Natural killer cell treated with Interleukin-12 subunit alpha and Interleukin-12 subunit beta and Interleukin-15 and Interleukin-18, amount 100 ng/mL, for 72 hours (primary cell): Measurements from ENCODE around the gene FCRLA. TPM values are rescaled to one million over a fixed set of nuclear protein-coding genes. Genes with fewer than 3 reads are reported as not detected.
A peak's percentile ranks its signal among the peaks of the same experiment; 100 is the strongest.
"Not testable (repeated sequence)": the region's sequence is repeated elsewhere in the genome, so short reads cannot be mapped to it uniquely, and the experiment has no call there.

Source experiments
- ATAC-seq, 2 donors: fragments of 150-1000 bp; cut with Tn5 transposase in 1 of 2; sonication (Bioruptor Pico), chemical (Tn5 transposase) in 1 of 2; 2 replicates each; pipeline ENCODE4 v1.10.0; 2021
- DNase-seq: peaks from one replicate; pipeline ENCODE4 v3.0.0; 2022; ENCODE audit warnings: low spot score
- H3K27ac Mint-ChIP-seq, 2 donors: 1 replicate in 1 of 2; 2 replicates in 1 of 2; pipeline ENCODE4 v1.8.0; 2022; ENCODE audit warnings: mixed read lengths in 2 of 2, mild to moderate bottlenecking in 1 of 2, moderate library complexity in 1 of 2
- H3K27me3 Mint-ChIP-seq, 2 donors: 1 replicate in 1 of 2; 2 replicates in 1 of 2; pipeline ENCODE4 v1.8.0; 2022; ENCODE audit warnings: mixed read lengths in 2 of 2
- H3K36me3 Mint-ChIP-seq: one replicate; pipeline ENCODE4 v1.8.0; 2022; ENCODE audit warnings: mixed read lengths
- H3K4me1 Mint-ChIP-seq, 2 donors: 1 replicate in 1 of 2; 2 replicates in 1 of 2; pipeline ENCODE4 v1.8.0; 2022; ENCODE audit warnings: low read depth in 2 of 2, mixed read lengths in 2 of 2, mild to moderate bottlenecking in 1 of 2
- H3K4me3 Mint-ChIP-seq: one replicate; pipeline ENCODE4 v1.8.0; 2022; ENCODE audit warnings: mixed read lengths
- H3K9me3 Mint-ChIP-seq: 2 replicates; pipeline ENCODE4 v1.8.0; 2022; ENCODE audit warnings: mixed read lengths
- total RNA-seq, 2 donors: library from RNA; stranded (reverse); gene quantifications; one replicate each; pipeline ENCODE4 v1.2.3, GENCODE V29; 2022

FCRLA gene
- total RNA-seq, 2 donors from 2014 or later: not detected

- Mint-ChIP-seq H3K4me3 (no peak overlapping the region), H3K4me1 (peaks cover 0 to 3% of the 10 kb centered on the region in 2 donors), H3K9me3 (no peaks in the 10 kb centered on the region), H3K36me3 (no peaks in the 10 kb centered on the region), H3K27ac (no peak overlapping the region), H3K27me3 (peaks cover under 1 to 3% of the 10 kb centered on the region in 2 donors)
- ATAC-seq: no peak
- no peak for DNase-seq
These were observed 28.5 kb upstream of the FCRLA start for GRCh38 chr1:161678500-161678899.

GRCh38 chr1:161681879-161682278, 25.1 kb upstream of the FCRLA start:
- Mint-ChIP-seq H3K27me3 (peaks cover 3 to 7% of the 10 kb centered on the region in 2 donors), H3K36me3 (no peaks in the 10 kb centered on the region), H3K9me3 (no peaks in the 10 kb centered on the region)

GRCh38 chr1:161688946-161689345, 18.1 kb upstream of the FCRLA start:
- Mint-ChIP-seq H3K27me3 (peaks cover 8 to 11% of the 10 kb centered on the region in 2 donors), H3K4me3 (no peak overlapping the region), H3K27ac (no peak overlapping the region), H3K9me3 (no peaks in the 10 kb centered on the region), H3K36me3 (no peaks in the 10 kb centered on the region), H3K4me1 (peaks cover 3 to 6% of the 10 kb centered on the region in 2 donors)
- ATAC-seq (no peak), DNase-seq (no peak)

More at GRCh38 chr1:161681879-161682278, 25.1 kb upstream of the FCRLA start:
- H3K4me3 Mint-ChIP-seq: no peak overlapping the region
- peaks cover 0 to 3% of the 10 kb centered on the region in 2 donors for H3K4me1 Mint-ChIP-seq
- H3K27ac Mint-ChIP-seq: no peak overlapping the region
- ATAC-seq (no peak), DNase-seq (no peak)

- peaks cover 7% of the 10 kb centered on the region for H3K9me3 Mint-ChIP-seq
- H3K36me3 Mint-ChIP-seq: peaks cover 17% of the 10 kb centered on the region
- H3K27me3 Mint-ChIP-seq: peaks cover 16 to 17% of the 10 kb centered on the region in 2 donors
- ATAC-seq (no peak), DNase-seq (no peak)
- peak overlapping the region in 1 of 2 donors; percentile 65 for H3K27ac Mint-ChIP-seq
- H3K4me3 Mint-ChIP-seq: no peak overlapping the region
- H3K4me1 Mint-ChIP-seq: peaks cover 3 to 6% of the 10 kb centered on the region in 2 donors
These were observed 15.2 kb upstream of the FCRLA start for GRCh38 chr1:161691846-161692245.

GRCh38 chr1:161693020-161693712, 13.9 kb upstream of the FCRLA start:
- Mint-ChIP-seq H3K36me3 (peaks cover 17% of the 10 kb centered on the region), H3K27me3 (peaks cover 14 to 17% of the 10 kb centered on the region in 2 donors)
- ATAC-seq, H3K27ac Mint-ChIP-seq, H3K9me3 Mint-ChIP-seq, H3K4me1 Mint-ChIP-seq, DNase-seq, H3K4me3 Mint-ChIP-seq: not testable (repeated sequence)

GRCh38 chr1:161698302-161698701, 8.7 kb upstream of the FCRLA start:
- not testable (repeated sequence) for DNase-seq, H3K4me3 Mint-ChIP-seq, H3K9me3 Mint-ChIP-seq, H3K27ac Mint-ChIP-seq, ATAC-seq, H3K27me3 Mint-ChIP-seq, H3K4me1 Mint-ChIP-seq
- peaks cover 17% of the 10 kb centered on the region for H3K36me3 Mint-ChIP-seq

- no peak overlapping the region for H3K27ac Mint-ChIP-seq
- no peaks in the 10 kb centered on the region for H3K9me3 Mint-ChIP-seq
- ATAC-seq: no peak
- no peaks in the 10 kb centered on the region for H3K36me3 Mint-ChIP-seq
- H3K27me3 Mint-ChIP-seq: peaks cover 0 to 2% of the 10 kb centered on the region in 2 donors
- no peak for DNase-seq
- peaks cover 7 to 9% of the 10 kb centered on the region in 2 donors for H3K4me1 Mint-ChIP-seq
- H3K4me3 Mint-ChIP-seq: no peak overlapping the region
These were observed 4.8 kb upstream of the FCRLA start for GRCh38 chr1:161702250-161702649.

GRCh38 chr1:161705537-161705936, 1.5 kb upstream of the FCRLA start:
- Mint-ChIP-seq H3K4me1 (peaks cover 0 to 5% of the 10 kb centered on the region in 2 donors), H3K4me3 (no peak overlapping the region), H3K36me3 (no peaks in the 10 kb centered on the region), H3K9me3 (no peaks in the 10 kb centered on the region), H3K27me3 (peaks cover 7% of the 10 kb centered on the region in 2 donors), H3K27ac (no peak overlapping the region)
- ATAC-seq (no peak), DNase-seq (no peak)

GRCh38 chr1:161706113-161706481, 932 bp upstream of the FCRLA start:
- DNase-seq (no peak), ATAC-seq (no peak)

GRCh38 chr1:161707503-161707902, 474 bp downstream of the FCRLA start:
- Mint-ChIP-seq H3K36me3 (no peaks in the 10 kb centered on the region), H3K27ac (no peak overlapping the region), H3K4me1 (peaks cover 0 to 5% of the 10 kb centered on the region in 2 donors), H3K4me3 (no peak overlapping the region), H3K9me3 (no peaks in the 10 kb centered on the region), H3K27me3 (peaks cover 4 to 7% of the 10 kb centered on the region in 2 donors)
- ATAC-seq: no peak
- DNase-seq: no peak

More at GRCh38 chr1:161706113-161706481, 932 bp upstream of the FCRLA start:
- Mint-ChIP-seq H3K4me1 (peaks cover 0 to 5% of the 10 kb centered on the region in 2 donors), H3K27me3 (peaks cover 7% of the 10 kb centered on the region in 2 donors), H3K36me3 (no peaks in the 10 kb centered on the region), H3K9me3 (no peaks in the 10 kb centered on the region), H3K27ac (no peak overlapping the region), H3K4me3 (no peak overlapping the region)

- ATAC-seq (no peak), DNase-seq (no peak)
- H3K4me1 Mint-ChIP-seq: peaks cover 0 to 5% of the 10 kb centered on the region in 2 donors
- no peaks in the 10 kb centered on the region for H3K36me3 Mint-ChIP-seq
- H3K4me3 Mint-ChIP-seq: no peak overlapping the region
- no peaks in the 10 kb centered on the region for H3K9me3 Mint-ChIP-seq
- H3K27ac Mint-ChIP-seq: no peak overlapping the region
- H3K27me3 Mint-ChIP-seq: peaks cover 4 to 7% of the 10 kb centered on the region in 2 donors
These were observed 2.3 kb downstream of the FCRLA start for GRCh38 chr1:161709373-161709772.

- Mint-ChIP-seq H3K4me3 (no peak overlapping the region), H3K9me3 (no peaks in the 10 kb centered on the region), H3K27me3 (peaks cover 6 to 7% of the 10 kb centered on the region in 2 donors), H3K27ac (no peak overlapping the region), H3K36me3 (no peaks in the 10 kb centered on the region), H3K4me1 (peaks cover 0 to 5% of the 10 kb centered on the region in 2 donors)
- DNase-seq: no peak
- ATAC-seq: no peak
These were observed 3.5 kb downstream of the FCRLA start for GRCh38 chr1:161710560-161710959.

- ATAC-seq (no peak), DNase-seq (no peak)
- H3K36me3 Mint-ChIP-seq: no peaks in the 10 kb centered on the region
- H3K9me3 Mint-ChIP-seq: no peaks in the 10 kb centered on the region
- peak overlapping the region in 1 of 2 donors; percentile 2 for H3K27ac Mint-ChIP-seq
- peaks cover 0 to 6% of the 10 kb centered on the region in 2 donors for H3K27me3 Mint-ChIP-seq
- no peak overlapping the region for H3K4me3 Mint-ChIP-seq
- peaks cover 20 to 23% of the 10 kb centered on the region in 2 donors for H3K4me1 Mint-ChIP-seq
These were observed 11.7 kb downstream of the FCRLA start for GRCh38 chr1:161718559-161719324.

- Mint-ChIP-seq H3K4me1 (peaks cover 20 to 27% of the 10 kb centered on the region in 2 donors), H3K36me3 (no peaks in the 10 kb centered on the region), H3K9me3 (no peaks in the 10 kb centered on the region), H3K27me3 (peaks cover 0 to 6% of the 10 kb centered on the region in 2 donors), H3K27ac (no peak overlapping the region), H3K4me3 (no peak overlapping the region)
- DNase-seq: no peak
- no peak for ATAC-seq
These were observed 12.2 kb downstream of the FCRLA start for GRCh38 chr1:161719325-161719611.
